ENCODE measurements around the gene SDK1. TPM values are rescaled to one million over a fixed set of nuclear protein-coding genes. Genes with fewer than 3 reads are reported as not detected.

The SDK1 gene
- total RNA-seq, 1 donor from 2014 or later: 10.9 TPM

DNA sequence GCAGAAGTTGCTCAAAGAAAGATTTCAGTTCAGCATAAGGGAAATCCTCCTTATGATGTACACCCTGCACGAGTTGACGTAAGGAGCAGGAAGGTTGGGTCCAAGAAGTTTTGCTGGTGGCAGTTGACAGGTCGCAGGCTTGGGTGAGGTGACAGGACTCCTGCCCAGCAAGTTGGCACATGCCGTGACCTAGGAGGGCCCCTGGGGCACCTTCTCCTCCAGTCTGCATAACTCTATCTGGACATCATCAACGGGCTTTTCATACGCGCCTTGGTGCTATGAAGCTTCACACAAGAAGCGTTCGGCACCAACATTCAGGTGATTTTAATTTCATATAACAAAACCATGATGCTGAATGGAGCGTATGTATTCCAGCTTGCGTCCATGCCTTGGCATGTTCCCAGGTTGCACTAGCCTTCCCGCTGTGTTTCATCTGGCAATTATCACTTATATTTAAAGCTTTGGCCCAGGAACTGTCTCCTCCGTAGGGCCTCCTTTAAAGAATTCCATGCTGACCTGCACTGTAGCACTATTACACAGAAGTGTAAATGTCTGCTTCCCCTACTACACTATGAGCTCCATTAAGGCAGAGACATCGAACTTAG lies 729.4 kb downstream of the SDK1 start:
- H3K36me3 Mint-ChIP-seq (ENCODE audit: low read depth): no peaks in the 10 kb centered on the region
- no peaks in the 10 kb centered on the region for H3K9me3 Mint-ChIP-seq (ENCODE audit: low read depth)
- no peak overlapping the region for H3K27ac Mint-ChIP-seq (ENCODE audit: unreplicated experiment)
- H3K4me3 Mint-ChIP-seq (ENCODE audit: unreplicated experiment): no peak overlapping the region
- H3K4me1 Mint-ChIP-seq (ENCODE audit: low read depth): no peaks in the 10 kb centered on the region
- DNase-seq (ENCODE audit: low spot score): no peak
- TF ChIP-seq, protein P1, sequence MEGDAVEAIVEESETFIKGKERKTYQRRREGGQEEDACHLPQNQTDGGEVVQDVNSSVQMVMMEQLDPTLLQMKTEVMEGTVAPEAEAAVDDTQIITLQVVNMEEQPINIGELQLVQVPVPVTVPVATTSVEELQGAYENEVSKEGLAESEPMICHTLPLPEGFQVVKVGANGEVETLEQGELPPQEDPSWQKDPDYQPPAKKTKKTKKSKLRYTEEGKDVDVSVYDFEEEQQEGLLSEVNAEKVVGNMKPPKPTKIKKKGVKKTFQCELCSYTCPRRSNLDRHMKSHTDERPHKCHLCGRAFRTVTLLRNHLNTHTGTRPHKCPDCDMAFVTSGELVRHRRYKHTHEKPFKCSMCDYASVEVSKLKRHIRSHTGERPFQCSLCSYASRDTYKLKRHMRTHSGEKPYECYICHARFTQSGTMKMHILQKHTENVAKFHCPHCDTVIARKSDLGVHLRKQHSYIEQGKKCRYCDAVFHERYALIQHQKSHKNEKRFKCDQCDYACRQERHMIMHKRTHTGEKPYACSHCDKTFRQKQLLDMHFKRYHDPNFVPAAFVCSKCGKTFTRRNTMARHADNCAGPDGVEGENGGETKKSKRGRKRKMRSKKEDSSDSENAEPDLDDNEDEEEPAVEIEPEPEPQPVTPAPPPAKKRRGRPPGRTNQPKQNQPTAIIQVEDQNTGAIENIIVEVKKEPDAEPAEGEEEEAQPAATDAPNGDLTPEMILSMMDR (IDR thresholded peaks at IDR 0.05): no peak
- H3K27me3 Mint-ChIP-seq (ENCODE audit: low read depth): no peaks in the 10 kb centered on the region

DNA sequence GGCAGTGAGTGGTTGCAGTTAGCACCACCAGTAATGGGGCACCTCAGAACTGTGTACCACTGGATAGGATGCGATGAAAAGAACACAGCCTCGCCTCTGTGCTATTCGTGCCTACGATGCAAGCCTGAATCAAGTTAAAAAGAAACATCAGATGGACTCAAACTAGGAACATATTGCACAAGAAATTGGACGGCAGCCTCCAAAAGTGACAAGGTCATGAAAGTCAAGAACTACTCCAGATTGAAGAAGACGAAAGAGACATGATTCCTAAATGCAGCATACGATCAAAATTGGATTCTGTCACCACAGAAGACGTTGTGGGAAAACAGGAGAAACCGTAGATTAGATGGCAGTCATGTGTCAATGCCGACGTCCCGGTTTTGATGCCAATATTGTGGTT lies 732.9 kb downstream of the SDK1 start:
- Mint-ChIP-seq H3K4me1 (ENCODE audit: low read depth) (no peaks in the 10 kb centered on the region), H3K27ac (ENCODE audit: unreplicated experiment) (no peak overlapping the region), H3K36me3 (ENCODE audit: low read depth) (no peaks in the 10 kb centered on the region), H3K9me3 (ENCODE audit: low read depth) (no peaks in the 10 kb centered on the region), H3K4me3 (ENCODE audit: unreplicated experiment) (no peak overlapping the region), H3K27me3 (ENCODE audit: low read depth) (no peaks in the 10 kb centered on the region)
- DNase-seq (ENCODE audit: low spot score): no peak
- TF ChIP-seq, protein P1 (IDR thresholded peaks at IDR 0.05): no peak

DNA sequence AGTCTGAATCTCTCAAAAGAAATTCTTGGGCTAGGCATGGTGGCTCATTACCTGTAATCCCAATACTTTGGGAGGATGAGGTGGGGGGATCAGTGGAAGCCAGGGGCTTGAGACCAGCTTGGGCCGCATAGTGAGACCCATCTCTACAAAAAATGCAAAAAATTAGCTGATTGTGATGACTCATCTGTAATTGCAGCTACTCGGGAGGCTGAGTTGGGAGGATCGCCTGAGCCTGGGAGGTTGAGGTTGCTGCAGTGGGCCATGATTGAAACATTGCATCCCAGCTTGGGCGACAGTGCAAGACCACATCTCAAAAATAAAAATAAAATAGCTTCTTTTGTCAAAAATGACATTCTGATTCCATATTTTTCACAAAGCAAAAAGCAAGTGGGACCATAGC lies 736.3 kb downstream of the SDK1 start:
- Mint-ChIP-seq H3K9me3 (ENCODE audit: low read depth) (no peaks in the 10 kb centered on the region), H3K4me1 (ENCODE audit: low read depth) (no peaks in the 10 kb centered on the region), H3K4me3 (ENCODE audit: unreplicated experiment) (no peak overlapping the region), H3K27ac (ENCODE audit: unreplicated experiment) (no peak overlapping the region), H3K27me3 (ENCODE audit: low read depth) (no peaks in the 10 kb centered on the region), H3K36me3 (ENCODE audit: low read depth) (no peaks in the 10 kb centered on the region)
- TF ChIP-seq, protein P1 (IDR thresholded peaks at IDR 0.05): no peak
- DNase-seq (ENCODE audit: low spot score): no peak

DNA sequence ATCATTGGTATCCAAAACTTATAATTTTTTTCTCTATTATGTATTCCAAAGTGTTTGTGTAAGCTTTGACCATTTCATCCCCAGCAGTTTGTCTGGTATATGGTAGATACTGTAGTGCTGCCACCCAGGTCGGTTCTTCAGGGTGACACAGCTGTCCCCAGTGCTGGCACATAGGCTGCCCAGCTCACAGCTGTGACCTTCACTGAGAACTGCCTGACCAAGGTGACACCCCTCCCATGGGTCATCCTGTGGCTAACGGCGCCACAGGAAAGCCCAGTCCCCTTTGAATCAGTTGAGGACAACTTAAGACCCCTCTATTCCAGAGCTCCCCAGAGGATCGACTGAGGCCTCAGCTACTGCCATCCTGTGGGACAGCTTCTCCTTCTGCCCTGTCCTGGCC lies 736.8 kb downstream of the SDK1 start:
- no peak overlapping the region for H3K4me3 Mint-ChIP-seq (ENCODE audit: unreplicated experiment)
- H3K4me1 Mint-ChIP-seq (ENCODE audit: low read depth): no peaks in the 10 kb centered on the region
- TF ChIP-seq, protein P1 (IDR thresholded peaks at IDR 0.05): no peak
- no peaks in the 10 kb centered on the region for H3K9me3 Mint-ChIP-seq (ENCODE audit: low read depth)
- no peaks in the 10 kb centered on the region for H3K36me3 Mint-ChIP-seq (ENCODE audit: low read depth)
- no peak overlapping the region for H3K27ac Mint-ChIP-seq (ENCODE audit: unreplicated experiment)
- no peaks in the 10 kb centered on the region for H3K27me3 Mint-ChIP-seq (ENCODE audit: low read depth)
- DNase-seq (ENCODE audit: low spot score): no peak

DNA sequence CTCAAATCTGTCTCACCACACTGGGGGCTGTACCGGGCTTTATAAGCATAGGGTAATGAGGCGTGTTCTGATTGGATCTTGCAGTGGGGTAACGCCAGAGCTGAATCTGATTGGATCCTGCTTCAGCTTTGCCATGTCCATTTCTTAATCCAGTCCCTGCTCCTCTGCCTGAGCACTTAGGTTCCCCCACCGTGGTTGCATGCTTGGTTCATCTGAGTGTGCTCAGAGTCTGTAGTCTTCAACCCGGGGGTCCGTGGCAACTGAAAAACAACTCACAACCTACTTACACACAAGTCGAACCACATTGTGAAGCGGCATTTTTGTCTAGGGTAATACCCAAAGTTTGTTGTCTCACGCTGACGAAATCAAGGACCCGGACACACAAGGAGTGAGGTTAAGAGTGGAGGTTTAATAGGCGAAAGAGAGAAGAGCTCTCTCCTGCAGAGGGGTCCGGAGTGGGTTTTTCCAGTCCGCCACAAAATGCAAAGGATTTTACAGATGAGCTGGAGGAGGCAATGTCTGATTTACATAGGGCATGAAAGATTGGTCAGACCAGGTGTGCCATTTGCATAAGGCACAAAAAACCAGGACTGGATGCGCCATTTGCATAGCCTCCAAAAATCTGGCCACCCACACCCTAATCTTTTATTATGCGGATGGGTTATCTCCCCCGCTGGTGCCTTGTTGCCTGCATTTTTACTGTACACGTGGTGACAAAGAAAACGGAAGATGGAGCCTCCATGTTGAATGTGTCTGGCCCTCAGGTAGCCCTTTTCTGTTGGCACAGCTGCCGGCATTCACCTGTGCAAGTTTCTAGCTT lies 739.3 kb downstream of the SDK1 start:
- Mint-ChIP-seq H3K27ac (ENCODE audit: unreplicated experiment) (no peak overlapping the region), H3K4me1 (ENCODE audit: low read depth) (no peaks in the 10 kb centered on the region), H3K9me3 (ENCODE audit: low read depth) (no peaks in the 10 kb centered on the region), H3K27me3 (ENCODE audit: low read depth) (no peaks in the 10 kb centered on the region), H3K36me3 (ENCODE audit: low read depth) (no peaks in the 10 kb centered on the region), H3K4me3 (ENCODE audit: unreplicated experiment) (no peak overlapping the region)
- no peak for DNase-seq (ENCODE audit: low spot score)
- TF ChIP-seq, protein P1 (IDR thresholded peaks at IDR 0.05): no peak

Data from chondrocyte (in vitro differentiated cells).